ENCODE measurements around the gene GSTCD.

GSTCD gene

DNA sequence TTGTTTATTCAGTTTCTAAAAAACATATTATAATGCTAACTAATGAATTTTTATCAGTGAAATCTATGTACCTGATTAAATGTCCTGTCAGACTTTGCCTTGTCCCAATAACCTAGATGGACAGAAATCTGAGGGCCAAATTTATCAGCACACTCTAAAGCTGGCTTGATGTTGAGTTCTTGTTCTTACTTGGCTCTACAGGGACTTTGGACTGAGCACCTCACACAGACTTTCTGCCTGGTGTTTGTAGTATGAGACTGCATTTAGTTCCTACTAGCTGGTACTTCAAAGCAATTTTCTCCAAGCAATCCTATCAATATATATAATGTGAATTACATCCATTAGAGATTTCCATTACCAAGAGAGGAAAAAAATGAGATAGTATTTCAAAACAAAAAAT is 37.9 kb upstream of the GSTCD start:
- Histone ChIP-seq H3K36me3 (ENCODE audit: control insufficient read depth in 2 of 2, insufficient read depth in 1 of 2, low read length in 2 of 2) (no peaks in the 10 kb centered on the region), H3K9me3 (ENCODE audit: control insufficient read depth, insufficient read depth, low read depth, low read length) (no peaks in the 10 kb centered on the region)

DNA sequence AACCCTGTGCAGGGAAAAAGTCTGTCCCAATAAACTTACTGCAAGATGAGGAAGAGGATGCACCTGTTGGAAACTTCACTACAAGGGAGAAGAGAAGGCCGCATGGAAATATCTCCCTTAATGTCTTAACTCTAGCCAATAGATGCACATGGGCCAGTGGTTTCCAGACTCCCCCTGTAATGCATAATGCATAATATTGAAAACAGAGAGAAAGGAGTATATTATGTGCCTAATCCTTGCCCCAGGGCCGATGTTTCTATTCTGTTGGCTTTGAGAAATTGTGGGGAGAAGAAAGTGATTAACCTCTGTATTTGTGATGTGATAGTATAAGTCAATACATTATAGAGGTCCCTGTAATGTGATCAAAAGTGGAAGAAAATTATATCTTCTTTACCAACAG is 37.3 kb upstream of the GSTCD start:
- Histone ChIP-seq H3K4me1 (ENCODE audit: control insufficient read depth, insufficient read depth, low read length) (no peaks in the 10 kb centered on the region), H3K27ac (ENCODE audit: extremely low read depth, low read depth, low read length) (no peak overlapping the region), H3K9me3 (ENCODE audit: control insufficient read depth, insufficient read depth, low read depth, low read length) (no peaks in the 10 kb centered on the region), H3K4me3 (ENCODE audit: low read depth, low read length) (no peak overlapping the region), H3K36me3 (ENCODE audit: control insufficient read depth in 2 of 2, insufficient read depth in 1 of 2, low read length in 2 of 2) (no peaks in the 10 kb centered on the region)
- POLR2A ChIA-PET: no interaction called here
- TF ChIP-seq, protein P1, sequence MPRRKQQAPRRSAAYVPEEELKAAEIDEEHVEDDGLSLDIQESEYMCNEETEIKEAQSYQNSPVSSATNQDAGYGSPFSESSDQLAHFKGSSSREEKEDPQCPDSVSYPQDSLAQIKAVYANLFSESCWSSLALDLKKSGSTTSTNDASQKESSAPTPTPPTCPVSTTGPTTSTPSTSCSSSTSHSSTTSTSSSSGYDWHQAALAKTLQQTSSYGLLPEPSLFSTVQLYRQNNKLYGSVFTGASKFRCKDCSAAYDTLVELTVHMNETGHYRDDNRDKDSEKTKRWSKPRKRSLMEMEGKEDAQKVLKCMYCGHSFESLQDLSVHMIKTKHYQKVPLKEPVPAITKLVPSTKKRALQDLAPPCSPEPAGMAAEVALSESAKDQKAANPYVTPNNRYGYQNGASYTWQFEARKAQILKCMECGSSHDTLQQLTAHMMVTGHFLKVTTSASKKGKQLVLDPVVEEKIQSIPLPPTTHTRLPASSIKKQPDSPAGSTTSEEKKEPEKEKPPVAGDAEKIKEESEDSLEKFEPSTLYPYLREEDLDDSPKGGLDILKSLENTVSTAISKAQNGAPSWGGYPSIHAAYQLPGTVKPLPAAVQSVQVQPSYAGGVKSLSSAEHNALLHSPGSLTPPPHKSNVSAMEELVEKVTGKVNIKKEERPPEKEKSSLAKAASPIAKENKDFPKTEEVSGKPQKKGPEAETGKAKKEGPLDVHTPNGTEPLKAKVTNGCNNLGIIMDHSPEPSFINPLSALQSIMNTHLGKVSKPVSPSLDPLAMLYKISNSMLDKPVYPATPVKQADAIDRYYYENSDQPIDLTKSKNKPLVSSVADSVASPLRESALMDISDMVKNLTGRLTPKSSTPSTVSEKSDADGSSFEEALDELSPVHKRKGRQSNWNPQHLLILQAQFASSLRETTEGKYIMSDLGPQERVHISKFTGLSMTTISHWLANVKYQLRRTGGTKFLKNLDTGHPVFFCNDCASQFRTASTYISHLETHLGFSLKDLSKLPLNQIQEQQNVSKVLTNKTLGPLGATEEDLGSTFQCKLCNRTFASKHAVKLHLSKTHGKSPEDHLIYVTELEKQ (tag by site-specific recombination; IDR thresholded peaks at IDR 0.05; ENCODE audit: borderline replicate concordance): no peak
- TF ChIP-seq ZBTB20 (tag by site-specific recombination; IDR thresholded peaks at IDR 0.05): no peak
- no peak for TF ChIP-seq KLF9 (tag by site-specific recombination; IDR thresholded peaks at IDR 0.05; ENCODE audit: low read depth)
- TF ChIP-seq ZNF391 (tag by site-specific recombination; IDR thresholded peaks at IDR 0.05; ENCODE audit: borderline replicate concordance, low read depth): no peak
- no peak for TF ChIP-seq OSR2 (tag by site-specific recombination; IDR thresholded peaks at IDR 0.05)
- no peak for TF ChIP-seq KLF7 (tag by site-specific recombination; IDR thresholded peaks at IDR 0.05; ENCODE audit: borderline replicate concordance)
- TF ChIP-seq ZNF335 (tag by site-specific recombination; conservative IDR thresholded peaks at IDR 0.05): no peak
- CTCF ChIA-PET: no interaction called here

More for the DNA sequence above, 37.9 kb upstream of the GSTCD start:
- Histone ChIP-seq H3K4me1 (ENCODE audit: control insufficient read depth, insufficient read depth, low read length) (no peaks in the 10 kb centered on the region), H3K27ac (ENCODE audit: extremely low read depth, low read depth, low read length) (no peak overlapping the region), H3K4me3 (ENCODE audit: low read depth, low read length) (no peak overlapping the region)
- POLR2A ChIA-PET: no interaction called here
- CTCF ChIA-PET: no interaction called here
- TF ChIP-seq KLF16 (tag by site-specific recombination; IDR thresholded peaks at IDR 0.05) (no peak), ZSCAN23 (tag by site-specific recombination; IDR thresholded peaks at IDR 0.05) (no peak), ZBTB48 (tag by site-specific recombination; IDR thresholded peaks at IDR 0.05) (no peak), ZNF223 (tag by site-specific recombination; IDR thresholded peaks at IDR 0.05) (no peak), ZNF350 (tag by site-specific recombination; IDR thresholded peaks at IDR 0.05) (no peak), ZNF664 (tag by site-specific recombination; IDR thresholded peaks at IDR 0.05) (no peak), ZIC2 (tag by site-specific recombination; IDR thresholded peaks at IDR 0.05) (no peak), ZNF175 (tag by site-specific recombination; IDR thresholded peaks at IDR 0.05) (no peak), ZNF157 (tag by site-specific recombination; IDR thresholded peaks at IDR 0.05) (no peak), PRDM1 (tag by site-specific recombination; IDR thresholded peaks at IDR 0.05) (no peak), ZNF529 (tag by site-specific recombination; IDR thresholded peaks at IDR 0.05; ENCODE audit: insufficient replicate concordance) (no peak), ZBTB44 (tag by site-specific recombination; IDR thresholded peaks at IDR 0.05) (no peak), ZNF449 (tag by site-specific recombination; IDR thresholded peaks at IDR 0.05) (no peak), TCF7L2 (IDR thresholded peaks at IDR 0.05; ENCODE audit: borderline replicate concordance, low read depth, low read length) (no peak)
